Stimulated activated CD4-positive, alpha-beta T cell treated with anti-CD3 and anti-CD28 coated beads, Interleukin-2, amount 100 ng/mL, for 4 hours (primary cell): ENCODE measurements around the gene ZMYM2.

Source experiments
- DNase-seq: peaks from one replicate; pipeline ENCODE4 v3.0.0-alpha.2; 2020; ENCODE audit warnings: low read depth

ZMYM2 gene

GRCh38 chr13:20134732-20135131 is 176.2 kb downstream of the ZMYM2 start:
- DNase-seq: no peak

- DNase-seq: no peak
Observed at GRCh38 chr13:20136781-20137703, 178.5 kb downstream of the ZMYM2 start.

- DNase-seq: no peak
Observed at GRCh38 chr13:20137875-20138274, 179.3 kb downstream of the ZMYM2 start.

GRCh38 chr13:20140487-20140886 is 182.0 kb downstream of the ZMYM2 start:
- no peak for DNase-seq
